Testis (tissue), 2 donors: ENCODE results near the gene HRC.

Experiments used
- CTCF ChIP-seq, 3 experiments: fragments of 450-650 bp in 2 of 3; fragments of 200-600 bp in 1 of 3; sonication (generic) in 1 of 3; IDR thresholded peaks; one replicate each; pipeline ENCODE4 v1.5.1; 2016 to 2019; ENCODE audit warnings: antibody characterized with exemption in 3 of 3, mild to moderate bottlenecking in 2 of 3, moderate library complexity in 1 of 3
- POLR2A ChIP-seq: fragments of 450-650 bp; IDR thresholded peaks from one replicate; pipeline ENCODE4 v1.6.1; 2017; ENCODE audit warnings: antibody characterized with exemption, mild to moderate bottlenecking, moderate library complexity

- TF ChIP-seq CTCF (IDR thresholded peaks at IDR 0.05): no peak
- no peak for TF ChIP-seq POLR2A
Measured at GRCh38 chr19:49110567-49110966, 44.6 kb downstream of the HRC start.
